Activated T-helper 2 cell treated with anti-CD3 and anti-CD28 coated beads, Interferon-gamma antibody, Interleukin-2, Interleukin-4, amounts not matched to agents 10 μg/mL and 5 μg/mL and 100 μg/mL, durations not matched to agents 14 hours and 24 hours and 36 hours (primary cell): Measurements from ENCODE around the gene TSPEAR. TPM values are rescaled to one million over a fixed set of nuclear protein-coding genes. Genes with fewer than 3 reads are reported as not detected.
"Not testable (repeated sequence)": the region's sequence is repeated elsewhere in the genome, so short reads cannot be mapped to it uniquely, and the experiment has no call there.

ENCODE experiments used
- DNase-seq: peaks from one replicate; pipeline ENCODE4 v3.0.0; 2021; ENCODE audit warnings: low spot score
- H3K27ac Mint-ChIP-seq: one replicate; pipeline ENCODE4 v1.8.0; 2021; ENCODE audit warnings: mixed read lengths
- H3K27me3 Mint-ChIP-seq: one replicate; pipeline ENCODE4 v1.8.0; 2021; ENCODE audit warnings: low read depth, mixed read lengths
- H3K36me3 Mint-ChIP-seq: one replicate; pipeline ENCODE4 v1.8.0; 2021; ENCODE audit warnings: low read depth, mixed read lengths
- H3K4me1 Mint-ChIP-seq: one replicate; pipeline ENCODE4 v1.8.0; 2021; ENCODE audit warnings: low read depth, mixed read lengths
- H3K4me3 Mint-ChIP-seq: one replicate; pipeline ENCODE4 v1.8.0; 2021; ENCODE audit warnings: low read depth, mild to moderate bottlenecking, moderate library complexity, mixed read lengths
- H3K9me3 Mint-ChIP-seq: one replicate; pipeline ENCODE4 v1.8.0; 2021; ENCODE audit warnings: mixed read lengths
- intact Hi-C: fragments of 100-400 bp; cut with micrococcal nuclease; formaldehyde crosslinking; loops from one replicate; pipeline ENCODE4 v1.15.1; 2023
- total RNA-seq: library from RNA; stranded (reverse); gene quantifications from 2 replicates; pipeline ENCODE4 v1.2.3, GENCODE V29; 2022

Gene TSPEAR
- total RNA-seq, 1 donor from 2014 or later = not detected

GRCh38 chr21:44573630-44574456 lies 137.5 kb downstream of the TSPEAR start, which contains the start of gene KRTAP10-4:
TSS of gene KRTAP10-4 (plus strand) at chr21:44573729. CDS start at chr21:44573759, 30 bp downstream.
- intact Hi-C loops, DNase-seq, H3K4me3 Mint-ChIP-seq, H3K4me1 Mint-ChIP-seq, H3K27me3 Mint-ChIP-seq, H3K36me3 Mint-ChIP-seq, H3K27ac Mint-ChIP-seq: not testable (repeated sequence)
- H3K9me3 Mint-ChIP-seq = peaks cover 23% of the 10 kb centered on the region

DNA sequence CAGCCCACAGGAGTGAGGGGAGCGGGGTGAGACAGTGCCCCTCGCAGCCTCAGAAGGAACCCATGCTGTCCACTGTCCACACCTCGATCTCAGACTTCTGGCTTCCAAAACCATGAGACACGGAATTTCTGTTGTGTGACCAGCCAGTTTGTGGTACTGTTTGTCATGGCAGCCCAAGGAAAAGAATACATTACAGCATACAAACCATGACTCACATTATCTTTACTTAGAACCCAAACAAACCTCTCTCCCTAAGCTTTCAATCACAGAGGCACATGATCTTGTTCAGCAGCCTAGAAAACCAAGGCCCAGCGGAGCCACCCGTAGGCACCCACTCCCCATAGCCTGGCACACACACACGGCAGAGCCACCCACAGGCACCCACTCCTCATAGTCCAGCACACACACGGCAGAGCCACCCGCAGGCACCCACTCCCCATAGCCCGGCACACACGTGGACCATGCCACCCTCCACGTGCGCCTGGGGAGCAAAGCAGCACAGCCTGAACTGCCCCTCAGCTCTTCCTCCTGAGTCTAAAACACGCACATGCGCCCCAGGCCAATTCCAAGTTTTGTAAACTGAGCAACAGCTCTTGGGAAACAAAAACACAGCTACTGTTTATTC lies 138.3 kb downstream of the TSPEAR start:
- Mint-ChIP-seq H3K4me1 (no peaks in the 10 kb centered on the region), H3K4me3 (no peak overlapping the region), H3K27ac (no peak overlapping the region), H3K27me3 (peaks cover 2% of the 10 kb centered on the region), H3K9me3 (peaks cover 19% of the 10 kb centered on the region), H3K36me3 (no peaks in the 10 kb centered on the region)
- intact Hi-C loops = no loop called here
- no peak for DNase-seq

GRCh38 chr21:44571844-44572782 lies 139.3 kb downstream of the TSPEAR start:
- Mint-ChIP-seq H3K27me3 (peaks cover 2% of the 10 kb centered on the region), H3K4me1 (no peaks in the 10 kb centered on the region), H3K9me3 (peaks cover 11% of the 10 kb centered on the region), H3K4me3 (no peak overlapping the region), H3K27ac (no peak overlapping the region), H3K36me3 (no peaks in the 10 kb centered on the region)
- no peak for DNase-seq
- intact Hi-C loops = no loop called here

DNA sequence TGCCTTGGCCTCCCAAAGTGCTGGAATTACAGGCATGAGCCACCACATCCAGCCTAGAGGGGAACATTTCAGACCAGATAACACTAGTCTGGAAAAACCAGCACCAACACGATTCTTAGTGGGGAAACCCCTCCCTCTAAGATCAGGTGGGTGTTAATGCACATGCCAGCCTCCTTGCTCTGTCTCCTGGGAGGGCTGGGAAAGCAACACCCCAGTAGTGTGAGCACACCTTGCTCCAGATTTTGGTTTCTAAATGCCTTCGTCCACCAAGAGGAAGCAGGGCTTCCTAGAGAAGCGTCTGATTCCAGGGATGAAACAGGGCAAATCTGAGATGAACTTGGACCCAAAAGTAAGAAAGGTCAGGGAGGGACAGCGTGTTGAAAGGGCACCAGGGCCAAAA lies 140.1 kb downstream of the TSPEAR start:
- peaks cover 6% of the 10 kb centered on the region for H3K9me3 Mint-ChIP-seq
- intact Hi-C loops = no loop called here
- H3K36me3 Mint-ChIP-seq = no peaks in the 10 kb centered on the region
- no peak overlapping the region for H3K4me3 Mint-ChIP-seq
- no peak for DNase-seq
- H3K27ac Mint-ChIP-seq = no peak overlapping the region
- peaks cover 2% of the 10 kb centered on the region for H3K27me3 Mint-ChIP-seq
- H3K4me1 Mint-ChIP-seq = no peaks in the 10 kb centered on the region

DNA sequence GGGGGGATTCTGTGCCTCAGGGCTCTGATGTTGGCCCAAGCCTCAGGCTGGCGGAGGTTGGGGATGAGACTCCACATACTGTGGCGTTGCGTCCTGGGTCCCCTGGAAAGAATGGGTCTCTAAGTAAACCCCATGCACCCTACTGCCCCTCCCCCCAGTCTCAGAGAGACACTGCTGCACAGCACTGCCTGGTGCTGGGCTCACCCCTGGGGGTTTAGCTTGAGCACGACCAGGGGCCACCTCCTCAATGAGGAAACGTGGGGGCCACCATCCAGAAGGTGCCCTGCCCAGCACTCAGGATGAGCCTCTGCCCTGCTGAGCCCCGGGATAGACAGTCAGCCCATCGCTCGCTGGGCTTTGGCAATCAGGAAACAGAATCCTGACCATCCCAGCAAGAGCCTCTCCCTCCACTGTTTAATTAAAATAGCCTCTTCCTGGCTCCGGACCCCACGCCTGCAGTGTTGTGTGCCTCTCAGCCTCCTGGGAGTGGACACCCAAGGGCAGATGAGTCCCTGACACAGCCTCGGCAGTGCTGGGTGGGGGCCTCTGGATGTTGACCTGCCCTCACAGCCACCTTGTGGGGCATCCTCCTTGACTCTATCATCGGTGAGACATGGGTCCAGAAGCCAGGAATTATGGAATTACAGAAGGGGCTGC lies 141.4 kb downstream of the TSPEAR start:
- Mint-ChIP-seq H3K27me3 (peaks cover 2% of the 10 kb centered on the region), H3K36me3 (no peaks in the 10 kb centered on the region), H3K4me3 (no peak overlapping the region), H3K4me1 (peaks cover 5% of the 10 kb centered on the region), H3K9me3 (no peaks in the 10 kb centered on the region), H3K27ac (no peak overlapping the region)
- intact Hi-C loops = no loop called here
- no peak for DNase-seq

DNA sequence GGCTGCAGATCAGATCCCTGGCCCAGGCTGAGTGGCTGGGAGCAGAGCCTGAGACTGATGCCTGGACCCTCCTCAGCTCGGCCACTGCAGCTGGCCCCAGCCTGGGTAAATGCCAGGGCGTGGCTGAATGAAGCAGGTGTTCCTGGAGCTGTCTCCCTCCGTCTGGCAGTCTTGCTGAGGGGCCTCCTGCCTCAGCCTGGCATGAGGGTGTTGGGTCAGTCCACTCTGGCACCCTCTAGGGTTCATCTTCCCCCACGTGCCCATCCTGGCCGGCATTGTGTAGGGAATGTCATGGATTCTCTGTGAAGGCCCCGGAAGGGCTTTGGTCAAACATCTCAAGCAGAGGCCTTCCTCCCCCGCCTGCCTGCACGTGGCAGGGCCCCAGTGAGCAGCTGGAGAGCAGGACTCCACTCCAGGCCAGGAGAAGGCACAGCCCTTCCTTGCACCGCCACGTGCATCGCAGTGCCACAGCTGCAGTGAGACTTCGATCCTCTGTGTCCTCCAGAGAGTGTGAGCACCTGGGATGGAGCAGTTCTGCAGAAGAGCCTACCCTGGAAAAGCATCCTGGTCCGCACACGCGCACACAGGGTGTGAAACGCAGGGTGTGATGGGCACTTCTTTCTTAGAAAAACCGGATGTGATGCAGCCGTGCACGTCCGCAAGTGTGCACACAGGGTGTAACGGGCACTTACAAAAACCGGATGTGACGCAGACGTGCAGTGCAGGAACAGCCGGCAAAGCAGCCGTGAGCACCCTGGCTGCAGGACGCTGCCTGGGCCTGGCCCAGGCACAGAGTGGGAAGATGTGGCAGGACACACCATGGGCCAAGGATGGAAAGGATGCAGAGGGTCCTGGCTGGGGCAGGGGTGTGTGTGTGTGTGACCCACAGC lies 142.5 kb downstream of the TSPEAR start:
- intact Hi-C loops = no loop called here
- H3K27ac Mint-ChIP-seq = no peak overlapping the region
- H3K27me3 Mint-ChIP-seq = peaks cover 2% of the 10 kb centered on the region
- no peak for DNase-seq
- H3K36me3 Mint-ChIP-seq = no peaks in the 10 kb centered on the region
- H3K9me3 Mint-ChIP-seq = no peaks in the 10 kb centered on the region
- H3K4me1 Mint-ChIP-seq = peaks cover 12% of the 10 kb centered on the region
- H3K4me3 Mint-ChIP-seq = no peak overlapping the region

DNA sequence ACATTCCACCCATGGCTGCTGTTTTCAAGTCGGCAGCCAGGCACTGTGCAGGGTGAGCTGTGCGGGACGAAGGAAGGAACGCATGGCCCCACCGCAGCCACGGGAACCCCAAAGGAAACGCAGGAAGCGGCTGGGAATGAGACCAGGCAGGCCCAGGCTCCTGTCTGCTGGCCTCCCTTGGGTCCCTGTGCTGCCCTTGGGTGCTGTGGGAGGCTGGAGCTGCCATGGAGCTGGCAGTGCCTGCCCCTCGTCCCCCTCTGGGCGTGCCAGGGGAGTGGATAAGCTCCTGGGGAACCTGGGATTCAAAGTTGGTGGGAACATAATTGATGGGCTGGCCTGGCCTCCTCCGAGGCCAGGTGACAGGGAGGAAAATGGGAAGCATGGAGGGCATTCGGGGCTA lies 143.1 kb downstream of the TSPEAR start:
- intact Hi-C loops = no loop called here

GRCh38 chr21:44567481-44568171 lies 143.7 kb downstream of the TSPEAR start:
- H3K9me3 Mint-ChIP-seq = peaks cover 4% of the 10 kb centered on the region
- peaks cover 12% of the 10 kb centered on the region for H3K4me1 Mint-ChIP-seq
- no peak overlapping the region for H3K4me3 Mint-ChIP-seq
- peaks cover 6% of the 10 kb centered on the region for H3K27me3 Mint-ChIP-seq
- no peaks in the 10 kb centered on the region for H3K36me3 Mint-ChIP-seq
- no peak for DNase-seq
- intact Hi-C loops = no loop called here
- H3K27ac Mint-ChIP-seq = no peak overlapping the region

More for the DNA sequence above, 143.1 kb downstream of the TSPEAR start:
- Mint-ChIP-seq H3K4me1 (peaks cover 12% of the 10 kb centered on the region), H3K9me3 (peaks cover under 1% of the 10 kb centered on the region), H3K27ac (no peak overlapping the region), H3K36me3 (no peaks in the 10 kb centered on the region), H3K27me3 (peaks cover 4% of the 10 kb centered on the region), H3K4me3 (no peak overlapping the region)
- no peak for DNase-seq

DNA sequence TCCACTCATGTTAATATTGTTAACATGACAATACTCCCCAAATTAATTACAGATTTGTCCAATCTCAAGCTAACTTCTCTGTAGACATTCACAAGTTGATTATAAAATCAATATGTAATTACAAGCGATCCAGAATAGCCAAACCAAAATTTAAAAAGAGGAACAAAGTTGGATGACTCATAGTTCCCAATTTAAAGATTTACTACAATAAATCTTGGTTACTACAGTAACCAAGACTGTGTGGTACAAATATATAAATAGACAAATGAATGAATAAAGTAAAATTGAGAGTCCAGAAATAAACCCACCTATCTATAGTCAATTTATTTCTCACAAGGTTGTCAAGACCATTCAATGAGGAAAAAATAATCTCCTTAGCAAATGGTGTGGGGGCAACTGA lies 145.0 kb downstream of the TSPEAR start:
- H3K4me1 Mint-ChIP-seq = peaks cover 12% of the 10 kb centered on the region
- peaks cover 12% of the 10 kb centered on the region for H3K27me3 Mint-ChIP-seq
- peaks cover 14% of the 10 kb centered on the region for H3K9me3 Mint-ChIP-seq
- no peak overlapping the region for H3K4me3 Mint-ChIP-seq
- no peak for DNase-seq
- H3K36me3 Mint-ChIP-seq = no peaks in the 10 kb centered on the region
- no peak overlapping the region for H3K27ac Mint-ChIP-seq
- intact Hi-C loops = no loop called here

DNA sequence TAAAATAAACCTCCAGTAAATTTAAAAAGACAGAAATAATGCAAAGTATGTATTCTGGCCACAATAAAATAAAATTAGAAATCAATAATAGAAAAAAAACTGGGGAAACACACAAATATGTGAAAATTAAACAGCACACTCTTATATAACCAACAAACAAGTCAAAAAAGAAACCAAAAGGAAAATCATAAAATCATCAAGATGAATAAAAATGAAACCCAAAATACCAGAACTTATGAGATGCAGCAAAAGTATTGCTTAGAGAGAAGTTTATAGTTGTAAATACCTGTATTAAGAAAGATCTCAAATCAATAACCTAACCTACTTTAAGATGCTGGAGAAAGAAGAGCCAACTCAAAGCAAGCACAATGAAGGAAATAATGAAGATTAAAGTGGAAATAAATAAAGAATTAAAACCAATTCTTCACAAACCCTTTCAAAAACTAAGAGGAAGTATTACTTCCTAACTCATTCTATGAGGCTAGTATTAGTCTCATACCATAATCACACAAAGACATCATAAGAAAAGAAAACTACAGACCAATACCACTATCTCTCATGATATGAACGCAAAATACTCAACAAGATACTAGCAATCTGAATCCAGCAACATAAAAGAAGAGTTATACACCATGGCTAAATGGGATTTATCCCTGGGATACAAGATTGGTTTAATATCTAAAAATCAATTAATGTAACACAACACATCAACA lies 146.3 kb downstream of the TSPEAR start:
- H3K4me3 Mint-ChIP-seq = no peak overlapping the region
- intact Hi-C loops = no loop called here
- H3K27ac Mint-ChIP-seq = no peak overlapping the region

DNA sequence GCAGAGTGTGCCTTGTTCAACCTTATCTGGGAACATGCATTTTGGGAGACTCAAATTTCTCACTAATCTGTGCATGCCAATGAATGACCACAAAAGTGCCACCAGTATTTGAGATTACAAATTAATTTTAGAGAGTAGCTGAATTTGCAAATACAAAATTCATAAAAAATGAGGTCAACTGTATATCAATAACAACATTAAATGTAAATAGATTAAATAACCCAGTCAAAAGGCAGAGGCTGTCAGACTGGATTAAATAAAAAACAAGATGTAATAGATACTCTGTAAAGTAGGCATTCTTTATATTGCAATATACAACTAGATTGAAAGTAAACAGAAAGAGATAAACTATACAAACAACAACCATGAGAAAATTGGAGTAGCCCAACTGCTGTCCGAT lies 147.3 kb downstream of the TSPEAR start:
- no peak overlapping the region for H3K4me3 Mint-ChIP-seq
- no peaks in the 10 kb centered on the region for H3K36me3 Mint-ChIP-seq
- peaks cover 12% of the 10 kb centered on the region for H3K4me1 Mint-ChIP-seq
- DNase-seq = no peak
- H3K27me3 Mint-ChIP-seq = peaks cover 21% of the 10 kb centered on the region
- intact Hi-C loops = no loop called here
- H3K9me3 Mint-ChIP-seq = peaks cover 19% of the 10 kb centered on the region
- H3K27ac Mint-ChIP-seq = no peak overlapping the region

More for the DNA sequence above, 146.3 kb downstream of the TSPEAR start:
- H3K36me3 Mint-ChIP-seq = no peaks in the 10 kb centered on the region
- DNase-seq = no peak
- H3K9me3 Mint-ChIP-seq = peaks cover 19% of the 10 kb centered on the region
- H3K27me3 Mint-ChIP-seq = peaks cover 18% of the 10 kb centered on the region
- H3K4me1 Mint-ChIP-seq = peaks cover 12% of the 10 kb centered on the region
